Activated T-cell treated with anti-CD3 and anti-CD28 coated beads, Interleukin-2, amount 50 U/mL, for 4 hours (primary cell): Measurements from ENCODE around the gene POLR2H. TPM values are rescaled to one million over a fixed set of nuclear protein-coding genes. Genes with fewer than 3 reads are reported as not detected.

Experiments
- ATAC-seq, 2 donors: fragments of 200-7000 bp; cut with Tn5 transposase; one replicate each; pipeline ENCODE4 v1.10.0; 2021
- DNase-seq: peaks from one replicate; pipeline ENCODE4 v3.0.0-alpha.2; 2020
- H3K27me3 Mint-ChIP-seq: one replicate; pipeline ENCODE4 v1.8.0; 2021; ENCODE audit warnings: low read depth, mixed read lengths
- H3K36me3 Mint-ChIP-seq: one replicate; pipeline ENCODE4 v1.8.0; 2022; ENCODE audit warnings: mixed read lengths; ENCODE audit not compliant: insufficient read depth
- H3K4me1 Mint-ChIP-seq: one replicate; pipeline ENCODE4 v1.8.0; 2021; ENCODE audit warnings: low read depth, mixed read lengths
- H3K4me3 Mint-ChIP-seq: one replicate; pipeline ENCODE4 v1.8.0; 2021; ENCODE audit warnings: mild to moderate bottlenecking, moderate library complexity, mixed read lengths
- H3K9me3 Mint-ChIP-seq: one replicate; pipeline ENCODE4 v1.8.0; 2021; ENCODE audit warnings: mixed read lengths
- total RNA-seq, 3 donors: library from RNA; stranded (reverse); gene quantifications; one replicate each; pipeline ENCODE4 v1.2.1, GENCODE V29; 2021

POLR2H gene
- total RNA-seq, 3 donors from 2014 or later, result 146 to 170 (median 165) TPM

GRCh38 chr3:184391266-184391665 lies 29.8 kb downstream of the POLR2H start:
- H3K4me1 Mint-ChIP-seq, result no peaks in the 10 kb centered on the region
- H3K27me3 Mint-ChIP-seq, result peaks cover 13% of the 10 kb centered on the region
- no peak for ATAC-seq
- no peaks in the 10 kb centered on the region for H3K36me3 Mint-ChIP-seq
- H3K4me3 Mint-ChIP-seq, result no peak overlapping the region
- no peaks in the 10 kb centered on the region for H3K9me3 Mint-ChIP-seq
- DNase-seq, result no peak

- Mint-ChIP-seq H3K4me3 (no peak overlapping the region), H3K9me3 (no peaks in the 10 kb centered on the region), H3K36me3 (no peaks in the 10 kb centered on the region), H3K4me1 (no peaks in the 10 kb centered on the region), H3K27me3 (peaks cover 7% of the 10 kb centered on the region)
- ATAC-seq, result no peak
- DNase-seq, result no peak
These were observed 33.8 kb downstream of the POLR2H start for GRCh38 chr3:184395320-184395660.

DNA sequence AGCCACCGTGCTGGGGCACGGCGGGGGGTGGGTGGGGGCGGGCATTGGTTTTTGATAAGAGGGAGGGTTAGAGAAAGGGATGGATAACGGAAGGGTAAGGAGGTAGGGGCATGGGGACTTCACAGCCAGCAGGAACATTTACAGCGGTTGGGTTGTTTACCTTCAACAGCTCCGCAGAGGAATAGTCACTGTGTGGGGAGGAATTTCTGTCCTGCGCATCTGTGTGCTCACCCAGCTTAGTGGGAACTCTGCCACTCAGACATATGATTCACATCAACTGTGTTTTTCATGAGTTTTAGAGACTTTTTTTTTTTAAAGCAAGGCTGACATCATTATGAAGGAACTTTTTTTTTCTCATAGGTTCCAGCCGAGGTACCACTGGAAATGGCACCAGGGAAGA lies 37.9 kb downstream of the POLR2H start:
- DNase-seq (no peak), ATAC-seq (no peak)
- Mint-ChIP-seq H3K4me1 (no peaks in the 10 kb centered on the region), H3K36me3 (no peaks in the 10 kb centered on the region), H3K27me3 (peaks cover 27% of the 10 kb centered on the region), H3K9me3 (no peaks in the 10 kb centered on the region), H3K4me3 (no peak overlapping the region)

DNA sequence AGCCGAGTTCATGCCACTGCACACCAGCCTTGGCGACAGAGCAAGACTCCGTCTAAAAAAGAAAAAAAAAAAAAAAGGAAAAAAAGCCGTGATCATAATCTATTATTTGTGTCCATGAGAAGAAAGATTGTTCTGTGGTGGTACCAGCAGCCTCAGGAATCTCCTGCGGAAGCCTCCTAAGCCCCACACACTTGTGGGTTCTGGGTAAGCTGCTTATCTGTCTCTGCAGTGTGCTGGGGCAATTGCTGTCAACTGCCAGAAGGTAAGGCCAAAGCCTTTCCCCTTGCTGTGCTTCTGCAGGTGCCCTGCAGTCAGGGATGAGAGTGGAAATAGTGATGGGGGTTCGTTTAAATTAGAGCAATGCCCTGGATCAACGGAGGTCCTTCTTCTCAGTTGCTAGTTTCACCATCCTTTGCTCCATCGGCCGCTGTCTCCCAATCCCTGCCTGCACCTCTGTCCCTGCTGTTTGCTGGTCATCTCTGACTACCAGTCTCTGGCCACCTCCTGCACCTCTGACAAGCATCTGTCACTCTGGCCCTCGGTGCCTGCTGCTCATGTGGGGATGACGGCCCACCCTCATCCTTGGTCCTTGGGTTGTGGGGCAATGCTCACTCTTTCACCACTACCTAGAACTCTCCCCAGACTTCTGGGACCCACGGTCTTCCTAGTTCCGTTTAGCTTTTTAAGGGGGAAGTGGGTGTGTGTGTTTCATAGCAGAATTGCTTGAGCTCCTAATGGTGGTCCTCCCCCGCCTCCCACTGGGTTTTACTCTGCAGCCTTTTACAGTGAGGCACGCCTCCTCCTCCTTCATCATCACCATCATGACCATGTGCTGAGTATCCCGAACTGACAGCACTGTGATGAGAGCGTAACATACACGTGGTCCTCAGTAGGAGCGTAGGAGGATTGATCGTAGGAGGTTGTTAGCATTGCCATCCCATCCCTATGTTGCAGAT lies 43.8 kb downstream of the POLR2H start:
- Mint-ChIP-seq H3K4me1 (no peaks in the 10 kb centered on the region), H3K4me3 (no peak overlapping the region), H3K27me3 (peaks cover 20% of the 10 kb centered on the region), H3K9me3 (no peaks in the 10 kb centered on the region), H3K36me3 (no peaks in the 10 kb centered on the region)
- no peak for DNase-seq
- ATAC-seq, result no peak

DNA sequence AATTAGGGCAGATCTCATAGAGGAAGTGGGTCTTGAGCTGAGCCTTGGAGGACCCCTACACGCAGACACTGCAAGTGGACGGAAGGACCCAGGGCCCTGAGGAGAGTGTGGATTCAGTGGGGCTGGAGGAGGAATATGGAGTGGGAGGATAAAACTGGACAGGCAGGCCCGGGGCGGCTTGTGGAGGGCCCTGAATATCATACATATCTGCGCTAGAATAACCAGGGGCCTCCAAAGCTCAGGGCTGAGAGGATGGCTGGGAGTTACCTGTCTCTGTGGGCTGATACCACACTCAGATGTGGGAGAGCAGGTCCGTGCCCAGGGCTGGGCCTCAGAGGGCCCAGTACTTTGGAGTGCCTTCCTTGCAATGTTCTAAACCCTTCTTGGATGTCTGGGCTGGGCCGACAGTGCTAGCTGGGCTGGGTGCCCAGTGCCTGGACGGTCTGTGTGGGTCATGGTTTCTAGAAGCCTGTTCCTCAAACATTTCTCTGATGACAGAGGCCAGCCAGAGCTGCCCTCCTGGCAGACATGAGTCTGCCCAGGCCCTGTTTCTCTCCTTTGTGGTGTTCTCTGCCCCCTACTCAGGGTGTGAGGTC lies 47.9 kb downstream of the POLR2H start:
- Mint-ChIP-seq H3K36me3 (no peaks in the 10 kb centered on the region), H3K27me3 (peaks cover 6% of the 10 kb centered on the region), H3K4me3 (no peak overlapping the region), H3K9me3 (no peaks in the 10 kb centered on the region), H3K4me1 (no peaks in the 10 kb centered on the region)
- ATAC-seq (no peak), DNase-seq (no peak)

DNA sequence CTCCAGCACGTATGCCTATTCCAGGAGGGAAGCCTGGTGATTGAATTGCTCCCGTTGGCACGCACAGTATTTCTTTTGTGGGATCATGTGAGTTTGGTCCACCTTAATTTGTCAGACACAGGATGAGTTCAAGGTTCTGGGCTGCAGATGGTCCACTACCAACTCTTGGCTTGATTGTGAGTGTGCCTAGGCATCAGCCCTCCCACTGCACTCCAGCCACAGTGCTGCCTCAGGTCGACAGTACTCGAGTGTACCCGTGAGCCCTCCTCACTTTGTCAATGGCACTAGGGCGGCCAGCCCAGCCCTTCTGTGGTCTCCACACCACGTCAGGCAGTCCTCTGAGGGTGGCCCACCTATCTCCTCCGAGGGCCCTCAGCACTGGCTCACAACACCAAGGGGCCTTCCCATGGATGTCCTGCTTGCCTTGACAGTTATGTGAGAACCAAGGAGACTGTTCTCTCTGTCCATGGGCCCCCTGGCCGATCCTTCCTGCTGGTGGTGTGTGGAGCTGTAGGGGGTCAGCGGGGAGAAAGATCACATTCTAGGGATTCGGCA lies 48.5 kb downstream of the POLR2H start:
- H3K4me3 Mint-ChIP-seq, result no peak overlapping the region
- no peaks in the 10 kb centered on the region for H3K4me1 Mint-ChIP-seq
- peaks cover 6% of the 10 kb centered on the region for H3K27me3 Mint-ChIP-seq
- DNase-seq (no peak), ATAC-seq (no peak)
- H3K9me3 Mint-ChIP-seq, result no peaks in the 10 kb centered on the region
- no peaks in the 10 kb centered on the region for H3K36me3 Mint-ChIP-seq

DNA sequence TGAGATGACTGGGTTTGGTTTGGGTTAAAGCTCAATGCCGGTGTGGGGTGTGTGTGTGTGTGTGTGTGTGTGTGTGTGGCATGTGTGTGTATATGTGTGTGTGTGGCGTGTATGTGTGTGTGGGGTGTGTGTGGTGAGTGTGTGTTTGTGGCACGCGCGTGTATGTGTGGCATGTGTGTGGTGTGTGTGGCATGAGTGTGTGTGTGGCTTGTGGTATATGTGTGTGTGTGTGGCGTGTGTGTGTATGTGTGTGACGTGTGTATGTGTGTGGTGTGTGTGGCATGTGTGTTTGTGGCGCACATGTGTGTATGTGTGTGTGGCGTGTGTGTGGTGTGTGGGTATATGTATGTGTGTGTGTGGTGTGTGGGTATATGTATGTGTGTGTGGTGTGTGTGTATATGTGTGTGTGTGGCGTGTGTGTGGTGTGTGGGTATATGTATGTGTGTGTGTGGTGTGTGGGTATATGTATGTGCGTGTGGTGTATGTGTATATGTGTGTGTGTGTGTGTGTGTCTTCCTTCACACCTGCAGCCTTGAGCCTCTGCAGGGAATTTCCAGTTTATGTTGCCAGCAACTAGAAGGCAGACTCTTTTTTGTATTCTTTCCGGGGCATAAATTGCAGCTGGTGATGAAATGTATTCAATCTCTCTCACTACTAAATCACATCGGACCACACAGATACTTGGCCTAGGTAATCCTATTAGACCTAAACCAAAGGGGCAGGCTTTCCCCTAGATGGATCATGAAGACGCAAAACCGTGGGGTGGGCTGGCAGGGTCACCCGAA lies 53.1 kb downstream of the POLR2H start:
- Mint-ChIP-seq H3K27me3 (peaks cover 6% of the 10 kb centered on the region), H3K4me1 (peaks cover 2% of the 10 kb centered on the region), H3K4me3 (no peak overlapping the region), H3K9me3 (no peaks in the 10 kb centered on the region), H3K36me3 (no peaks in the 10 kb centered on the region)
- DNase-seq, result no peak
- ATAC-seq, result no peak

DNA sequence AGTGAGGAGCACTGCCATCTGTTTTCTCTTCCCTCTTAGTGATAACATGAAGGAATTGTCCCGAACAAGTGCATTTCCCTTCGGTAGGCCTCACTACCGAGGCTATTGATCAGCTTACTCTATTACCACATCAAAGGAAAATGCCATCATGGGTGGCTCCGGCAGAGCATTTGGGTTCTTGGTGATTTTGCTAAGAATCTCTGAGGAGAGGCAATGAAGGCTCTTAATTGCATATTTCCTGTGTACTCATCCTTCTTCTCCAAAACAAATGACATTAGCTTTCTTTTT lies 53.6 kb downstream of the POLR2H start:
- Mint-ChIP-seq H3K27me3 (peaks cover 6% of the 10 kb centered on the region), H3K4me1 (peaks cover 2% of the 10 kb centered on the region), H3K36me3 (no peaks in the 10 kb centered on the region), H3K9me3 (no peaks in the 10 kb centered on the region), H3K4me3 (no peak overlapping the region)
- DNase-seq, result no peak
- no peak for ATAC-seq

- Mint-ChIP-seq H3K36me3 (no peaks in the 10 kb centered on the region), H3K27me3 (no peaks in the 10 kb centered on the region), H3K9me3 (no peaks in the 10 kb centered on the region), H3K4me1 (peaks cover 2% of the 10 kb centered on the region), H3K4me3 (no peak overlapping the region)
- DNase-seq, result peak; percentile 66
- peak; percentile 98 for ATAC-seq
These were observed 56.3 kb downstream of the POLR2H start for GRCh38 chr3:184417619-184418327.

Other genes starting within 250 kb of the POLR2H start
- gene EIF2B5, start 226.4 kb upstream of the POLR2H start, total RNA-seq, result 10 to 100 TPM; 91.7 to 94.5 (median 92.6) TPM
- gene DVL3, start 206.3 kb upstream of the POLR2H start, total RNA-seq, result 10 to 100 TPM; 38.7 to 46.4 (median 40.3) TPM
- gene AP2M1, start 186.9 kb upstream of the POLR2H start, total RNA-seq, result 100 to 1,000 TPM; 242 to 255 (median 251) TPM
- 10 to 100 TPM; 79.7 to 91.2 (median 84.4) TPM for gene ABCF3, start 175.5 kb upstream of the POLR2H start, total RNA-seq
- under 1 TPM in 1 of 3 donors, not detected in 2; 0.16 TPM for gene VWA5B2, start 132.1 kb upstream of the POLR2H start, total RNA-seq
- gene ALG3, start 112.7 kb upstream of the POLR2H start, total RNA-seq, result 10 to 100 TPM; 89.9 to 93.7 (median 92.5) TPM
- 10 to 100 TPM; 15.2 to 19.7 (median 18.1) TPM for gene EEF1AKMT4, start 112.0 kb upstream of the POLR2H start, total RNA-seq
- gene CAMK2N2, start 100.2 kb upstream of the POLR2H start, total RNA-seq, result under 1 TPM; 0.34 to 0.53 (median 0.35) TPM
- not detected for gene ECE2, start 85.7 kb upstream of the POLR2H start, total RNA-seq
- 100 to 1,000 TPM; 497 to 520 (median 498) TPM for gene PSMD2, start 62.5 kb upstream of the POLR2H start, total RNA-seq
- gene EIF4G1, start 47.1 kb upstream of the POLR2H start, total RNA-seq, result 1,000 to 10,000 TPM in 2 of 3 donors, 100 to 1,000 TPM in 1; 990 to 1,057 (median 1,007) TPM
- gene FAM131A, start 24.1 kb upstream of the POLR2H start, total RNA-seq, result 1 to 10 TPM; 3.5 to 4.4 (median 3.7) TPM
- gene CLCN2, start 105 bp upstream of the POLR2H start, total RNA-seq, result 1 to 10 TPM; 4.5 to 5.2 (median 5.0) TPM
- not detected for gene THPO, start 16.5 kb downstream of the POLR2H start, total RNA-seq
- gene CHRD, start 18.3 kb downstream of the POLR2H start, total RNA-seq, result under 1 TPM in 2 of 3 donors, not detected in 1; 0.11 to 0.33 TPM
- gene EPHB3, start 200.1 kb downstream of the POLR2H start, total RNA-seq, result under 1 TPM in 1 of 3 donors, not detected in 2; 0.15 TPM